Inflammatory macrophage (primary cell): ENCODE results near the gene C6orf47.

ENCODE experiments used
- DNase-seq, 2 donors: peaks; one replicate each; pipeline ENCODE4 v3.0.0-alpha.2; 2020 to 2022

Gene C6orf47

GRCh38 chr6:31659649-31660380, 763 bp downstream of the C6orf47 start:
- DNase-seq = peak; percentile 29 to 41

- DNase-seq = no peak
Observed at GRCh38 chr6:31658983-31659648, 1.5 kb downstream of the C6orf47 start.

GRCh38 chr6:31658158-31658688, 2.4 kb downstream of the C6orf47 start:
- DNase-seq = no peak

- DNase-seq = no peak
Observed at GRCh38 chr6:31657406-31658157, 3.0 kb downstream of the C6orf47 start.

GRCh38 chr6:31655349-31656237, 5.0 kb downstream of the C6orf47 start, which contains the start of gene APOM:
APOM (plus strand) TSS chr6:31655894; CDS start chr6:31655967, 73 bp downstream.
- DNase-seq = no peak

GRCh38 chr6:31654574-31655348, 5.8 kb downstream of the C6orf47 start:
- DNase-seq = no peak

GRCh38 chr6:31652925-31653724, 7.5 kb downstream of the C6orf47 start:
- peak; percentile 90 to 93 for DNase-seq

- peak; percentile 82 to 90 for DNase-seq
Observed at GRCh38 chr6:31651602-31652191, 8.9 kb downstream of the C6orf47 start.

- DNase-seq = no peak
Observed at GRCh38 chr6:31645325-31645724, 15.3 kb downstream of the C6orf47 start.

GRCh38 chr6:31643818-31644454, 16.6 kb downstream of the C6orf47 start:
- no peak for DNase-seq

GRCh38 chr6:31642798-31643570, 17.6 kb downstream of the C6orf47 start:
- no peak for DNase-seq

GRCh38 chr6:31641370-31641769, 19.2 kb downstream of the C6orf47 start:
- no peak for DNase-seq

- no peak for DNase-seq
Observed at GRCh38 chr6:31640612-31641011, 20.0 kb downstream of the C6orf47 start.

GRCh38 chr6:31639449-31639861, 21.1 kb downstream of the C6orf47 start:
- no peak for DNase-seq

GRCh38 chr6:31639043-31639442, 21.5 kb downstream of the C6orf47 start:
- DNase-seq = no peak

GRCh38 chr6:31636698-31637596, 23.6 kb downstream of the C6orf47 start:
- no peak for DNase-seq

- DNase-seq = no peak
Observed at GRCh38 chr6:31634969-31635575, 25.5 kb downstream of the C6orf47 start.
